K562 (cell line): ENCODE measurements around the gene ACP4. TPM values are rescaled to one million over a fixed set of nuclear protein-coding genes. Genes with fewer than 3 reads are reported as not detected.

ENCODE experiments used
- ATAC-seq: fragments of 200-7000 bp; cut with Tn5 transposase; 3 replicates; pipeline ENCODE4 v1.9.1; 2020; ENCODE audit warnings: moderate library complexity
- BruUV-seq: library from RNA; stranded (reverse); fragments of 400-500 nt; replicated peaks from 2 replicates; lab custom pipeline; 2021; lab: Mats Ljungman, UMichigan
- CTCF ChIA-PET: fragments of 300-600 bp; formaldehyde crosslinking; extraction: SDS; loops from one replicate; lab custom pipeline; 2021; ENCODE audit warnings: low intra/inter-chr PET ratio; lab: Yijun Ruan, JAX
- POLR2A ChIA-PET: fragments of 300-600, 350-650 bp; sonication (Branson Sonifier 250); formaldehyde crosslinking; extraction: SDS; loops from one replicate; lab custom pipeline; 2021; ENCODE audit warnings: antibody characterized with exemption, inconsistent platforms; lab: Yijun Ruan, JAX
- DNase-seq, 4 experiments: peaks; one replicate each; pipeline versions ENCODE4 v3.0.0 to v3.0.0-alpha.2; 2011 to 2018; ENCODE audit warnings: low spot score in 3 of 4, mixed read lengths in 3 of 4; ENCODE audit errors: extremely low read depth in 1 of 4
- FAIRE-seq: peaks from 2 replicates; lab custom pipeline; 2011; peaks lifted over from hg19 to GRCh38; lab: Jason Lieb, UNC
- H2AFZ ChIP-seq: 2 replicates; pipeline ENCODE4 v1.6.0; 2011; ENCODE audit warnings: low read depth, low read length, control low read depth, inconsistent platforms
- H3K27ac ChIP-seq: fragments of 200-600 bp; 3 replicates; pipeline ENCODE4 v1.8.0; 2011; ENCODE audit warnings: low read depth, mild to moderate bottlenecking, control low read depth, inconsistent platforms, low read length, moderate library complexity, mixed read lengths; ENCODE audit errors: extremely low read depth
- H3K27me3 ChIP-seq, 2 experiments: fragments of 300-600 bp in 1 of 2; 2 replicates in 1 of 2; 3 replicates in 1 of 2; pipeline versions ENCODE4 v1.6.0 to v1.8.0; 2011; ENCODE audit warnings: inconsistent platforms in 2 of 2, low read length in 2 of 2, mild to moderate bottlenecking in 1 of 2, mixed read lengths in 1 of 2, moderate library complexity in 1 of 2; ENCODE audit not compliant: control insufficient read depth in 2 of 2, insufficient read depth in 2 of 2
- H3K36me3 ChIP-seq: fragments of 300-600 bp; 3 replicates; pipeline ENCODE4 v1.8.0; 2011; ENCODE audit warnings: mild to moderate bottlenecking, low read length, inconsistent platforms; ENCODE audit not compliant: control insufficient read depth, insufficient read depth
- H3K4me1 ChIP-seq, 2 experiments: fragments of 200-600 bp in 1 of 2; replicated peaks in 1 of 2; 2 replicates in 1 of 2; 3 replicates in 1 of 2; pipeline versions ENCODE4 v1.5.1 to v1.8.0; 2011; ENCODE audit warnings: inconsistent platforms in 2 of 2, low read length in 2 of 2, mild to moderate bottlenecking in 1 of 2, mixed read lengths in 1 of 2, moderate library complexity in 1 of 2; ENCODE audit not compliant: control insufficient read depth in 2 of 2, insufficient read depth in 2 of 2
- H3K4me2 ChIP-seq: 2 replicates; pipeline ENCODE4 v1.6.1; 2011; ENCODE audit warnings: low read length, control low read depth, inconsistent platforms, mixed read lengths; ENCODE audit not compliant: insufficient read depth
- H3K4me3 ChIP-seq: fragments of 200-600 bp; sonication (generic), shearing (Covaris generic); 2 replicates; pipeline ENCODE4 v1.5.1; 2016; ENCODE audit warnings: control low read depth, inconsistent platforms
- H3K79me2 ChIP-seq: fragments of 200-600 bp; 3 replicates; pipeline ENCODE4 v1.8.0; 2011; ENCODE audit warnings: low read length, inconsistent platforms; ENCODE audit not compliant: control insufficient read depth, insufficient read depth
- H3K9ac ChIP-seq, 2 experiments: 2 replicates each; pipeline versions ENCODE4 v1.6.0 to v1.6.1; 2011; ENCODE audit warnings: low read depth in 2 of 2, low read length in 2 of 2, control low read depth in 1 of 2, inconsistent platforms in 1 of 2, mild to moderate bottlenecking in 1 of 2, mixed read lengths in 1 of 2; ENCODE audit not compliant: insufficient read depth in 1 of 2
- H3K9me1 ChIP-seq: one replicate; pipeline ENCODE4 v1.6.0; 2011; ENCODE audit warnings: inconsistent platforms, mild to moderate bottlenecking, low read length, moderate library complexity; ENCODE audit not compliant: control insufficient read depth, insufficient read depth
- H3K9me3 ChIP-seq: replicated peaks from 2 replicates; pipeline ENCODE4 v1.5.1; 2011; ENCODE audit warnings: low read depth, low read length, inconsistent platforms; ENCODE audit not compliant: control insufficient read depth, insufficient read depth
- H4K20me1 ChIP-seq: replicated peaks from 2 replicates; pipeline ENCODE4 v1.6.1; 2011; ENCODE audit warnings: low read length, inconsistent platforms, mixed read lengths; ENCODE audit not compliant: control insufficient read depth, insufficient read depth
- MCM5 ChIP-seq: fragments of 450-650 bp; IDR thresholded peaks from 2 replicates; pipeline ENCODE4 v1.6.1; 2016; ENCODE audit warnings: low read depth
- ZBED1 ChIP-seq: IDR thresholded peaks from 2 replicates; pipeline ENCODE4 v1.6.1; 2014
- ZFP30 ChIP-seq: fragments of 250-450 bp; sonication (Bioruptor Pico); IDR thresholded peaks from 2 replicates; pipeline ENCODE4 v1.8.0; 2022; ENCODE audit warnings: moderate library complexity, mild to moderate bottlenecking, inconsistent platforms, borderline replicate concordance
- ZNF444 ChIP-seq: fragments of 250-450 bp; sonication (Bioruptor Pico); IDR thresholded peaks from 2 replicates; pipeline ENCODE4 v1.4.0; 2020; ENCODE audit warnings: mild to moderate bottlenecking, moderate library complexity
- WGBS: fragments of 100-300 bp; shearing (Covaris generic); methylation state at CpG from one replicate; pipeline ENCODE4 v1.1.6; 2016; ENCODE audit warnings: low coverage, mixed read lengths; ENCODE audit not compliant: insufficient coverage; ENCODE audit errors: missing lambda C conversion rate; 5-methylcytosine and 5-hydroxymethylcytosine counted together
- in situ Hi-C: fragments of 300-500 bp; cut with MboI; formaldehyde crosslinking; loops from 4 replicates; pipeline ENCODE4 v1.15.0; 2018; ENCODE audit warnings: inconsistent platforms, mixed read lengths
- intact Hi-C: fragments of 100-400 bp; cut with micrococcal nuclease; formaldehyde crosslinking; loops from 2 replicates; pipeline ENCODE4 v1.14.2; 2022
- polyA plus RNA-seq, 8 experiments: library from polyadenylated mRNA; depleted of rRNA in 4 of 8; stranded (reverse) in 5 of 8; unstranded in 3 of 8; fragments of >200 nt; fragmentation: Nextera tagmentation in 2 of 8; fragmentation: Illumina TruSeq in 1 of 8; extraction: Ambion mirVana in 2 of 8; extraction: Trizol in 1 of 8; gene quantifications; 2 replicates each; pipeline versions ENCODE4 v1.2.1 to v1.2.3, GENCODE V29; 2011 to 2014; ENCODE audit warnings: inconsistent platforms in 1 of 8, missing spikeins in 1 of 8
- total RNA-seq, 7 experiments: library from RNA; depleted of rRNA in 6 of 7; stranded (reverse); fragments of >200 nt in 6 of 7; fragmentation: Illumina TruSeq in 2 of 7; extraction: Trizol in 2 of 7; gene quantifications; 2 replicates each; pipeline versions ENCODE4 v1.2.1 to v1.2.3, GENCODE V29; 2011 to 2021; ENCODE audit warnings: low replicate concordance in 1 of 7
- TF ChIP-seq, protein P1 (sequence below): fragments of 450-650 bp; formaldehyde crosslinking; IDR thresholded peaks from 2 replicates; pipeline ENCODE4 v1.4.0; 2020; ENCODE audit warnings: mild to moderate bottlenecking, moderate library complexity

The ACP4 gene
- total and polyA plus RNA-seq, 9 of the 15 experiments (the other 6 are each of a cell fraction or from before 2014, with no cell fraction given) = not detected

DNA sequence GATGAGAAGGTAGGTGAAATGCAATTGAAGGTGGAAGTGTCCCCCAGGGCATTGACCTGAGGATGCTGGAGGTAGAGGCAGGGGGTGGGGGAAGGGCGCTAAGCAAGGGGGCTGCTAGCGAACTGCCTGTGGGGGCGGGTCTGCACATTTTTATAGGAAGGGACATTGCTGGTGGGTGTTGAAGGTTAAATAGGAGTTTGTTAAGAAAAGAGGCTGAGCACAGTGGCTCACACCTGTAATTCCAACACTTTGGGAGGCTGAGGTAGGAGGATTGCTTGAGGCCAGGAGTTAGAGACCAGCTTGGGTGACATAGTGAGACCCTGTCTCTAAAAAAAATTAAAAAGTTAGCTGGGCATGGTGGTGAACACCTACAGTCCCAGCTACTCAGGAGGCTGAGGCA is 5.5 kb upstream of the ACP4 start:
- H4K20me1 ChIP-seq = no peaks in the 10 kb centered on the region
- POLR2A ChIA-PET = interaction anchor here (0.6 to 1.2 kb wide), 2 partner anchors 19 to 143 kb away, joined by 3 to 4 read pairs; no protein-coding TSS in a partner anchor
- no peak for TF ChIP-seq ZBED1
- TF ChIP-seq, protein P1, sequence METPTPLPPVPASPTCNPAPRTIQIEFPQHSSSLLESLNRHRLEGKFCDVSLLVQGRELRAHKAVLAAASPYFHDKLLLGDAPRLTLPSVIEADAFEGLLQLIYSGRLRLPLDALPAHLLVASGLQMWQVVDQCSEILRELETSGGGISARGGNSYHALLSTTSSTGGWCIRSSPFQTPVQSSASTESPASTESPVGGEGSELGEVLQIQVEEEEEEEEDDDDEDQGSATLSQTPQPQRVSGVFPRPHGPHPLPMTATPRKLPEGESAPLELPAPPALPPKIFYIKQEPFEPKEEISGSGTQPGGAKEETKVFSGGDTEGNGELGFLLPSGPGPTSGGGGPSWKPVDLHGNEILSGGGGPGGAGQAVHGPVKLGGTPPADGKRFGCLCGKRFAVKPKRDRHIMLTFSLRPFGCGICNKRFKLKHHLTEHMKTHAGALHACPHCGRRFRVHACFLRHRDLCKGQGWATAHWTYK (CRISPR knock-in tag) = no peak
- TF ChIP-seq ZFP30 (CRISPR knock-in tag) = no peak
- no peak for TF ChIP-seq ZNF444 (CRISPR knock-in tag)
- TF ChIP-seq MCM5 = no peak

More for the DNA sequence above, 5.5 kb upstream of the ACP4 start:
- ATAC-seq = no peak
- intact Hi-C loops = loop anchor here (5.0 kb wide), 1 partner anchor 177 kb away; no protein-coding TSS in a partner anchor
- no peak for FAIRE-seq
- no peaks in the 10 kb centered on the region for H3K9me1 ChIP-seq
- H3K4me3 ChIP-seq = no peak overlapping the region
- H3K79me2 ChIP-seq = no peaks in the 10 kb centered on the region
- CTCF ChIA-PET = interaction anchor here (1.5 to 4.2 kb wide), 3 partner anchors 60 to 117 kb away, joined by 3 to 91 read pairs (median 61); partner anchors contain the start of gene CLEC11A
- H3K27ac ChIP-seq = no peak overlapping the region
- H3K9me3 ChIP-seq = no peaks in the 10 kb centered on the region
- H3K4me2 ChIP-seq = no peak overlapping the region
- no peaks in the 10 kb centered on the region for H3K36me3 ChIP-seq
- no peak overlapping the region for H2AFZ ChIP-seq
- in situ Hi-C loops = loop anchor here (5.0 to 10.0 kb wide), 4 partner anchors 77 to 430 kb away; no protein-coding TSS in a partner anchor
- no peaks in the 10 kb centered on the region for H3K27me3 ChIP-seq
- peaks cover 8 to 16% of the 10 kb centered on the region in 2 experiments; a peak in 4 of 5 replicates for H3K4me1 ChIP-seq
- no peak for DNase-seq
- H3K9ac ChIP-seq = no peak overlapping the region
- BruUV-seq = no TSS peak
- WGBS = 51% methylated on average over 3 of the region's 3 CpGs
